Natural killer cell treated with Interleukin-12 subunit alpha and Interleukin-12 subunit beta and Interleukin-15 and Interleukin-18, amount 100 ng/mL, for 72 hours (primary cell): ENCODE measurements around the gene GPR78. TPM values are rescaled to one million over a fixed set of nuclear protein-coding genes. Genes with fewer than 3 reads are reported as not detected.
"Not testable (repeated sequence)": the region's sequence is repeated elsewhere in the genome, so short reads cannot be mapped to it uniquely, and the experiment has no call there.

Experiments used
- ATAC-seq, 2 donors: fragments of 150-1000 bp; cut with Tn5 transposase in 1 of 2; sonication (Bioruptor Pico), chemical (Tn5 transposase) in 1 of 2; 2 replicates each; pipeline ENCODE4 v1.10.0; 2021
- DNase-seq: peaks from one replicate; pipeline ENCODE4 v3.0.0; 2022; ENCODE audit warnings: low spot score
- H3K27ac Mint-ChIP-seq, 2 donors: 1 replicate in 1 of 2; 2 replicates in 1 of 2; pipeline ENCODE4 v1.8.0; 2022; ENCODE audit warnings: mixed read lengths in 2 of 2, mild to moderate bottlenecking in 1 of 2, moderate library complexity in 1 of 2
- H3K27me3 Mint-ChIP-seq, 2 donors: 1 replicate in 1 of 2; 2 replicates in 1 of 2; pipeline ENCODE4 v1.8.0; 2022; ENCODE audit warnings: mixed read lengths in 2 of 2
- H3K36me3 Mint-ChIP-seq: one replicate; pipeline ENCODE4 v1.8.0; 2022; ENCODE audit warnings: mixed read lengths
- H3K4me1 Mint-ChIP-seq, 2 donors: 1 replicate in 1 of 2; 2 replicates in 1 of 2; pipeline ENCODE4 v1.8.0; 2022; ENCODE audit warnings: low read depth in 2 of 2, mixed read lengths in 2 of 2, mild to moderate bottlenecking in 1 of 2
- H3K4me3 Mint-ChIP-seq: one replicate; pipeline ENCODE4 v1.8.0; 2022; ENCODE audit warnings: mixed read lengths
- H3K9me3 Mint-ChIP-seq: 2 replicates; pipeline ENCODE4 v1.8.0; 2022; ENCODE audit warnings: mixed read lengths
- total RNA-seq, 2 donors: library from RNA; stranded (reverse); gene quantifications; one replicate each; pipeline ENCODE4 v1.2.3, GENCODE V29; 2022

Gene GPR78
- total RNA-seq, 2 donors from 2014 or later = not detected

- not testable (repeated sequence) for H3K4me3 Mint-ChIP-seq, ATAC-seq, H3K9me3 Mint-ChIP-seq, H3K4me1 Mint-ChIP-seq, H3K27me3 Mint-ChIP-seq, H3K36me3 Mint-ChIP-seq, DNase-seq, H3K27ac Mint-ChIP-seq
Measured at GRCh38 chr4:8624601-8625272, 44.5 kb downstream of the GPR78 start.

GRCh38 chr4:8630240-8630905 lies 50.2 kb downstream of the GPR78 start:
- not testable (repeated sequence) for H3K36me3 Mint-ChIP-seq, DNase-seq, H3K27me3 Mint-ChIP-seq, H3K9me3 Mint-ChIP-seq, ATAC-seq, H3K27ac Mint-ChIP-seq, H3K4me3 Mint-ChIP-seq, H3K4me1 Mint-ChIP-seq

GRCh38 chr4:8631896-8632295 lies 51.7 kb downstream of the GPR78 start:
- peak; percentile 10 to 40 for ATAC-seq
- H3K27me3 Mint-ChIP-seq, H3K9me3 Mint-ChIP-seq, H3K36me3 Mint-ChIP-seq, H3K27ac Mint-ChIP-seq, H3K4me1 Mint-ChIP-seq, H3K4me3 Mint-ChIP-seq, DNase-seq: not testable (repeated sequence)

- not testable (repeated sequence) for H3K9me3 Mint-ChIP-seq, DNase-seq, H3K4me3 Mint-ChIP-seq, H3K36me3 Mint-ChIP-seq, H3K4me1 Mint-ChIP-seq, H3K27me3 Mint-ChIP-seq, ATAC-seq, H3K27ac Mint-ChIP-seq
Measured at GRCh38 chr4:8634773-8635172, 54.6 kb downstream of the GPR78 start.

- ATAC-seq, DNase-seq, H3K27me3 Mint-ChIP-seq, H3K36me3 Mint-ChIP-seq, H3K4me1 Mint-ChIP-seq, H3K27ac Mint-ChIP-seq, H3K9me3 Mint-ChIP-seq, H3K4me3 Mint-ChIP-seq: not testable (repeated sequence)
Measured at GRCh38 chr4:8635897-8636554, 55.8 kb downstream of the GPR78 start.

Other genes with a start within 250 kb of the GPR78 start
- gene ACOX3, start 139.7 kb upstream of the GPR78 start, total RNA-seq = 10 to 100 TPM; 19.9 to 22.2 TPM
- 10 to 100 TPM; 23.8 to 57.1 TPM for gene TRMT44, start 139.6 kb upstream of the GPR78 start, total RNA-seq
- not detected for gene CPZ, start 12.4 kb downstream of the GPR78 start, total RNA-seq